SK-N-MC (cell line): ENCODE measurements around the gene CHST15.

Experiments
- DNase-seq: peaks from one replicate; pipeline ENCODE4 v3.0.0-alpha.2; 2011; ENCODE audit warnings: low read depth, low spot score
- H3K27ac ChIP-seq: fragments of 200-600 bp; sonication (generic); 2 replicates; pipeline ENCODE4 v1.5.1; 2016; ENCODE audit warnings: mixed run types
- H3K36me3 ChIP-seq: fragments of 200-600 bp; sonication (generic); 2 replicates; pipeline ENCODE4 v1.6.1; 2017; ENCODE audit warnings: antibody characterized with exemption, low read length, mixed read lengths; ENCODE audit not compliant: insufficient read depth
- H3K4me3 ChIP-seq: fragments of 200-600 bp; sonication (generic); 2 replicates; pipeline ENCODE4 v1.5.1; 2016
- H3K9ac ChIP-seq: fragments of 200-600 bp; sonication (generic); 2 replicates; pipeline ENCODE4 v1.8.0; 2017; ENCODE audit warnings: mixed run types, mixed read lengths; ENCODE audit not compliant: insufficient read length
- H3K9me3 ChIP-seq: fragments of 200-600 bp; sonication (generic); 2 replicates; pipeline ENCODE4 v1.6.1; 2017; ENCODE audit warnings: low read depth, mild to moderate bottlenecking, antibody characterized with exemption, low read length, moderate library complexity, mixed read lengths
- EZH2 ChIP-seq: fragments of 200-600 bp; sonication (generic); IDR thresholded peaks from one replicate; pipeline ENCODE4 v1.6.1; 2017; ENCODE audit warnings: antibody characterized with exemption
- FOXP2 ChIP-seq: optimal IDR thresholded peaks from 2 replicates; pipeline ENCODE3; 2011; ENCODE audit warnings: mild to moderate bottlenecking, moderate library complexity; ENCODE audit not compliant: insufficient read depth; ENCODE audit errors: extremely low read length, control extremely low read depth
- POLR2AphosphoS5 ChIP-seq: IDR thresholded peaks from 2 replicates; pipeline ENCODE4 v1.6.1; 2012; ENCODE audit warnings: mild to moderate bottlenecking, low read depth, low read length, borderline replicate concordance

Gene CHST15

GRCh38 chr10:124059551-124059950, 33.8 kb downstream of the CHST15 start:
- Histone ChIP-seq H3K36me3 (no peaks in the 10 kb centered on the region), H3K27ac (no peak overlapping the region), H3K9ac (no peak overlapping the region), H3K9me3 (no peaks in the 10 kb centered on the region), H3K4me3 (no peak overlapping the region)
- DNase-seq, result no peak
- TF ChIP-seq POLR2AphosphoS5 (no peak), FOXP2 (no peak), EZH2 (no peak)

- Histone ChIP-seq H3K36me3 (no peaks in the 10 kb centered on the region), H3K9me3 (no peaks in the 10 kb centered on the region), H3K9ac (no peak overlapping the region), H3K27ac (no peak overlapping the region), H3K4me3 (no peak overlapping the region)
- no peak for DNase-seq
- no peak for TF ChIP-seq FOXP2
- TF ChIP-seq POLR2AphosphoS5, result no peak
- no peak for TF ChIP-seq EZH2
Measured at GRCh38 chr10:124058346-124059003, 34.9 kb downstream of the CHST15 start.

GRCh38 chr10:124057601-124058000, 35.8 kb downstream of the CHST15 start:
- Histone ChIP-seq H3K4me3 (no peak overlapping the region), H3K9me3 (no peaks in the 10 kb centered on the region), H3K36me3 (no peaks in the 10 kb centered on the region), H3K9ac (no peak overlapping the region), H3K27ac (no peak overlapping the region)
- no peak for DNase-seq
- no peak for TF ChIP-seq POLR2AphosphoS5
- no peak for TF ChIP-seq EZH2

- no peak overlapping the region for H3K9ac ChIP-seq
- no peak for DNase-seq
- H3K27ac ChIP-seq, result no peak overlapping the region
- no peaks in the 10 kb centered on the region for H3K9me3 ChIP-seq
- TF ChIP-seq EZH2, result no peak
- no peak for TF ChIP-seq FOXP2
- no peak for TF ChIP-seq POLR2AphosphoS5
- no peaks in the 10 kb centered on the region for H3K36me3 ChIP-seq
- no peak overlapping the region for H3K4me3 ChIP-seq
Measured at GRCh38 chr10:124056337-124056980, 36.9 kb downstream of the CHST15 start.

- Histone ChIP-seq H3K27ac (no peak overlapping the region), H3K4me3 (no peak overlapping the region), H3K9me3 (no peaks in the 10 kb centered on the region), H3K9ac (no peak overlapping the region), H3K36me3 (no peaks in the 10 kb centered on the region)
- DNase-seq, result no peak
- no peak for TF ChIP-seq EZH2
- no peak for TF ChIP-seq POLR2AphosphoS5
- TF ChIP-seq FOXP2, result no peak
Measured at GRCh38 chr10:124053971-124054370, 39.4 kb downstream of the CHST15 start.

GRCh38 chr10:124052561-124052960, 40.8 kb downstream of the CHST15 start:
- Histone ChIP-seq H3K36me3 (no peaks in the 10 kb centered on the region), H3K9me3 (no peaks in the 10 kb centered on the region), H3K9ac (no peak overlapping the region), H3K4me3 (no peak overlapping the region), H3K27ac (no peak overlapping the region)
- DNase-seq, result no peak
- TF ChIP-seq POLR2AphosphoS5 (no peak), EZH2 (no peak), FOXP2 (no peak)

GRCh38 chr10:124050021-124051015, 43.1 kb downstream of the CHST15 start:
- no peak for DNase-seq
- no peaks in the 10 kb centered on the region for H3K9me3 ChIP-seq
- no peaks in the 10 kb centered on the region for H3K36me3 ChIP-seq
- H3K27ac ChIP-seq, result no peak overlapping the region
- no peak for TF ChIP-seq EZH2
- no peak for TF ChIP-seq FOXP2
- no peak for TF ChIP-seq POLR2AphosphoS5
- H3K9ac ChIP-seq, result no peak overlapping the region
- no peak overlapping the region for H3K4me3 ChIP-seq

GRCh38 chr10:124049484-124049883, 43.9 kb downstream of the CHST15 start:
- no peak overlapping the region for H3K27ac ChIP-seq
- H3K9ac ChIP-seq, result no peak overlapping the region
- no peak overlapping the region for H3K4me3 ChIP-seq
- TF ChIP-seq POLR2AphosphoS5 (no peak), EZH2 (no peak), FOXP2 (no peak)
- H3K9me3 ChIP-seq, result no peaks in the 10 kb centered on the region
- DNase-seq, result no peak
- H3K36me3 ChIP-seq, result no peaks in the 10 kb centered on the region
